NCI-H524 treated with DMSO at 0.1 percent for 48 hours (cell line): ENCODE data around the gene SIK2.

Experiments used
- DNase-seq: peaks from one replicate; lab custom pipeline; 2025; lab: John Stamatoyannopoulos, UW

The SIK2 gene

GRCh38 chr11:111729831-111730311, 127.6 kb downstream of the SIK2 start:
- no peak for DNase-seq

- DNase-seq = no peak
Observed at GRCh38 chr11:111730871-111731591, 128.8 kb downstream of the SIK2 start.

- no peak for DNase-seq
Observed at GRCh38 chr11:111731821-111732220, 129.6 kb downstream of the SIK2 start.

- DNase-seq = no peak
Observed at GRCh38 chr11:111733016-111733415, 130.8 kb downstream of the SIK2 start.

GRCh38 chr11:111733611-111734088, 131.4 kb downstream of the SIK2 start:
- no peak for DNase-seq

GRCh38 chr11:111734101-111734953, 132.1 kb downstream of the SIK2 start:
- DNase-seq = no peak

- no peak for DNase-seq
Observed at GRCh38 chr11:111734954-111735261, 132.7 kb downstream of the SIK2 start.

- no peak for DNase-seq
Observed at GRCh38 chr11:111735262-111736116, 133.2 kb downstream of the SIK2 start.

GRCh38 chr11:111736181-111736590, 133.9 kb downstream of the SIK2 start:
- DNase-seq = no peak

- DNase-seq = no peak
Observed at GRCh38 chr11:111736621-111737443, 134.6 kb downstream of the SIK2 start.

- no peak for DNase-seq
Observed at GRCh38 chr11:111737444-111738210, 135.4 kb downstream of the SIK2 start.

GRCh38 chr11:111739299-111739698, 137.1 kb downstream of the SIK2 start:
- no peak for DNase-seq

- no peak for DNase-seq
Observed at GRCh38 chr11:111741751-111742150, 139.5 kb downstream of the SIK2 start.

- no peak for DNase-seq
Observed at GRCh38 chr11:111743700-111744099, 141.5 kb downstream of the SIK2 start.

GRCh38 chr11:111745719-111746504, 143.7 kb downstream of the SIK2 start:
- DNase-seq = no peak

- DNase-seq = no peak
Observed at GRCh38 chr11:111748035-111748804, 146.0 kb downstream of the SIK2 start.

- no peak for DNase-seq
Observed at GRCh38 chr11:111749646-111750045, 147.4 kb downstream of the SIK2 start.

GRCh38 chr11:111756097-111756496, 153.8 kb downstream of the SIK2 start:
- DNase-seq = no peak

- no peak for DNase-seq
Observed at GRCh38 chr11:111759376-111759775, 157.1 kb downstream of the SIK2 start.
